ENCODE data around the gene MVD. TPM values are rescaled to one million over a fixed set of nuclear protein-coding genes. Genes with fewer than 3 reads are reported as not detected.

The MVD gene
- total RNA-seq, 1 donor from 2014 or later, result 22.9 TPM

DNA sequence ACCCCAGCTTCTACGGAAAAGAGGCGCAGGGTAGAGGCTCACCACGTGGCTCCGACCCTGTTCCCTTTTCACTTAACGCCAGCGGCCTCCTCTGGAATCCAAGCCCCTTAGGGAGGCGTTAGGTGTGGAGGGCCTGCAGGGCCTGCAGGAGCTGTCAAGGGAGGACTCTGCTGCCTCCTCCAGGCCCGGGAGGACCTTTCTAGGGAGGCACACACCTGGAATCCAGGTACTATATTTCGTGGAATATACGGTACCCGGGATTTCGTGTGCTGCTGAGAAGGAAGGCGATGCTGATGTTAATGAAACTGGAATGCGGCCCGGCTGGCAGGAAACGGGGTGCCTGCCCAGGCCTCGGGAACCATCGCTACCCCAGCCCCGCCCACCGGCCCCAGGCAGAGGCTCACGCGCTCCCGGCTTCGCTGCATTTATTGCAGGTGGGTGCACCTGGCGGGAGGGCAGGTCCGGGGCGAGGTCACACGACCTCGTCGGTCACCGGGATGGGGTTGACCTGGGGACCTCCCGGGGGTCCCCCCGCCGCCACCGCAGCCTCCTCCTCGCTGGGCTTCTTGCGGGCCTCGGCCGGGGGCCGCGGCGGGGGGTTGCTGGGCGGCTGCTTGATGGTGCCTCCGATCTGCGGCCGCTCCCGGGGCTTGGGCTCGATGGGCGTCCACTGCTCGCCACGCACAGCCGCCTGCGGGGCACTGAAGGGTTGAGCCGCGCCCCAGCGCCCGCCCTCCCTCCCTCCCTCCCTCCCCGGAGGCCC is 19.8 kb downstream of the MVD start:
- DNase-seq (ENCODE audit: low spot score), result no peak

DNA sequence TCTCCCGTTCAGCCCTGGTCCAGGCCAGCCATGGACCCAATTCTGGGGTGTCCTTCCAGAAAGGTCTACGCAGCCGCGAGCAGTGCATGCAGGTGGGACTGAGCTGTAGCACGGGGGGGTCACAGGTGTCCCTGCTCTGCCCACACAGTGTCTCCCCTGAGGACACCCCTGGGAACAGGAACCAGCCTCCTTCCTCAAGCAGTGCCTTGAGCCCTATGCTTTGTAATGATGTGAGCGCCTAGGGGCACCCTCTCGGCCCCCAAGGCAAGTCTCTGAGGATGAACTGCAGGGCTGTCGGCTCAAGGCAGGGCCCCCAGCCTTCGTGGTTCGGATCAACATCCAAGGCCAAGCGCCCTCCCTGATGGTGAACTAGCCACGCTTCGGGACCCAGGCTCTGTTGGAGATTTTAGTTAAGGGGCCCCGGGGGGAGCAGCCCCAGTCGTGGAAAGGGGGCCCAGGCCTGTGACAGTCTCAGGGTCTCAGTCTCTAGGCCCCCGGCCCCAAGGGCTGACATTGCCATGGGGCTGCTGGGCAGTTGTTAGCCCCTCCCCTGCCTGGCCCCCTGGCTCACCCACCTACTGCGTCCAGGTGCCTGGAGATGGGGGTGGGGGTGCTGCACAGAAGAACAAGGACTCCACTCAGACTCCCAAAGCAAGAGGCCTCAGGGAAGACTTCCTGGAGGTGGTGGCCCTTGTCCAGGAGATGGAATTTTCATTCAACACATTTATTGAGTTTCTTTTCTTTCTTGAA is 22.2 kb downstream of the MVD start:
- no peak for DNase-seq (ENCODE audit: low spot score)

DNA sequence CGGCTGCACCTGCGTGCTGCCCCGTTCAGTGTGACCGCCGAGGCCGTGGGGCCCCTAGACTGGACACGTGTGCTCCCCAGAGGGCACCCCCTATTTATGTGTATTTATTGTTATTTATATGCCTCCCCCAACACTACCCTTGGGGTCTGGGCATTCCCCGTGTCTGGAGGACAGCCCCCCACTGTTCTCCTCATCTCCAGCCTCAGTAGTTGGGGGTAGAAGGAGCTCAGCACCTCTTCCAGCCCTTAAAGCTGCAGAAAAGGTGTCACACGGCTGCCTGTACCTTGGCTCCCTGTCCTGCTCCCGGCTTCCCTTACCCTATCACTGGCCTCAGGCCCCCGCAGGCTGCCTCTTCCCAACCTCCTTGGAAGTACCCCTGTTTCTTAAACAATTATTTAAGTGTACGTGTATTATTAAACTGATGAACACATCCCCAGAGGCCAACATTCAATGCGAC is 22.8 kb downstream of the MVD start:
- no peak for DNase-seq (ENCODE audit: low spot score)

DNA sequence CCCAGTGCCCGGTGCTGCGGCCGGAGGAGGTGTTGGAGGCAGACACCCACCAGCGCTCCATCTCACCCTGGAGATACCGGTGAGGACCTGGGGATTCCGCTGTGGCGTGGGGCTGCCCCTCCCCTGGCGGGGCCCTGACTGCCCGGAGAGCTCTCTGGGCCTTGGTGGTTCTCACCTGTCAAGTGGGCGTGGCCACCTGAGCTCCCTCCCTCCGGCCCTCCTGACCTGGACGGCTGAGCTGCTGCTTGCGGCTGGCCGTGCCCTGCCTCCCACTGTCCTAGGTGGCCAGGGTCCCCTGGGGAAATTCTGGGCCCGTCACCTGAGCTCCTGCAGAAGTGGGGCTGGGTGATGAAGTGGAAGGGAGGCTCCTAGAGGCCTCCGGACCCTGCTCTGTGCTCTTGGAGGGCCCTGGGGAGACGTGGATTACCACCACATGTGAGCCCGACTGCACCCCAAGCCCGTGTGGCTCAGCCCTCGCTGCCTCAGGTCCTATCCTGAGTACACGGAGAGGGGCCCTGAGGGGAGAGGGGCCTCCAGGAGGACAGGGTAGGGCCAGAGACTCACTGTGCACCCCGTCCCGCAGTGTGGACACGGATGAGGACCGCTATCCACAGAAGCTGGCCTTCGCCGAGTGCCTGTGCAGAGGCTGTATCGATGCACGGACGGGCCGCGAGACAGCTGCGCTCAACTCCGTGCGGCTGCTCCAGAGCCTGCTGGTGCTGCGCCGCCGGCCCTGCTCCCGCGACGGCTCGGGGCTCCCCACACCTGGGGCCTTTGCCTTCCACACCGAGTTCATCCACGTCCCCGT is 23.5 kb downstream of the MVD start:
- DNase-seq (ENCODE audit: low spot score), result no peak

DNA sequence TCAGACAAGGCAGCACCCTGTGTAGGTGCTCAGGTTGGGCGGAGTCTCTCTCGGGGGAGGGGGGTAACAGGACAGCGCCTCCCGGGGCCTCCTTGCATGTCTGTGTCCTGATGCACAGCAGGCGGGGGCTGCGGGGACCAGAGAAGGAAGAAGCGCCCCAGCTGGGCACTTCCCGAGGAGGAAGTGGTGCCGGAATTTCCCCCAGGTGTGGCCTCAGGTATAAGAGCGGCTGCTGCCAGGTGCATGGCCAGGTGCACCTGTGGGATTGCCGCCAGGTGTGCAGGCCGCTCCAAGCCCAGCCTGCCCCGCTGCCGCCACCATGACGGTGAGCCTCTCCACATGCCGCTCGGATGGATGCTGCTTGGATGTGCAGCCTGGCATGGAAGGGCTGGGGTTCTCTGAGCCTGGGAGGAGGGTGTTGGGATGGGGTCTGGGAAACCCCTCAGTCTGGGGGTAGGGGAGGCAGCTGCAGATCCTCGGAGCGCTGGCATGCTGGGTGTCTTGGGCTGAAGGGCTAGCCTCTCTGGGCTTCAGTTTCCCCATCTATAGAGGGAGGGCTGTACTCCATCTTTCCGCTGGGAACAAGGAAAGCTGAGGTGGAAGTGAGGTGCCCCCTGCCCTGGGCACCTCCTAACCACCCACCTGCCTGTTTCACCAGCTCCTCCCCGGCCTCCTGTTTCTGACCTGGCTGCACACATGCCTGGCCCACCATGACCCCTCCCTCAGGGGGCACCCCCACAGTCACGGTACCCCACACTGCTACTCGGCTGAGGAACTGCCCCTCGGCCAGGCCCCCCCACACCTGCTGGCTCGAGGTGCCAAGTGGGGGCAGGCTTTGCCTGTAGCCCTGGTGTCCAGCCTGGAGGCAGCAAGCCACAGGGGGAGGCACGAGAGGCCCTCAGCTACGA is 24.3 kb downstream of the MVD start, which contains the start of gene IL17C:
Gene IL17C, plus strand, starts transcription at position 250 of the 908 bp plus-strand sequence. Its CDS starts 70 bp downstream, at position 320.
- DNase-seq (ENCODE audit: low spot score), result no peak

DNA sequence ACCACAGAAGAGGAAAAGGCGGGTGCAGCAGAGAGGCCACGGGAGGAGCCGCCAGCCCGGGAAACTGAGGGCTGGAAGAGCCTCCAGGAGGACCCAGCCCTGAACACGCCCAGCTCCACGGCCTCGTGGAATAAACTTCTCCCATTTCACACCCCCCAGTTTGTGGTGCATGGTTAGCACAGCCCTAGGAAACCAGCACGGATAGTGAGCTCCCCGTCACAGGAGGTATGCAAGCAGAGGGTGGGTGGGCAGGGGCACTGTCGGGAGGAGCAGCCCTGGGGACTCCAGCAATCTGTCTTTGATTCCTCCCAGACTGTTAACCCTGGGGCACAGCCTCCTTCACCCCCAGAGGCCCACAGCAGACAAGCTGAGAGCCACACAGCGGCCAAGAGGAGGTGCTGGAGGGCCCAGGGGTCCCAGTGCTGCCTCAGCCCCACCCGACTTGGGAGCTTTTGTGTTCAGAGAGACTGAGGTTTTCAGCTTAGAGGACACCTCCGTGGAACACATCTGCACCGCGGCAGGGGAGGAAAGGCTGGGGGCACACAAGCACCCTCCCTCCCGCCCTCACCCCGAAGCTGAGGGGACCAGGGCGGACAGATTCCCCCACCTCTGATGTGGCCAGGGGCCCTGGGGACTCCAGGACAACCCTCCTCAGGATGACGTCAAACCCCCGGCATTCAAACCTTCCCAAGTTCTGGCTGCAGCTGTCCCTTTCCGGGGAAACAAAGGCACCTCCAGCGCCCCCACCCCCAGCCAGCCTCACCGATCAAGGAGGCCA is 26.2 kb downstream of the MVD start:
- DNase-seq (ENCODE audit: low spot score), result no peak

DNA sequence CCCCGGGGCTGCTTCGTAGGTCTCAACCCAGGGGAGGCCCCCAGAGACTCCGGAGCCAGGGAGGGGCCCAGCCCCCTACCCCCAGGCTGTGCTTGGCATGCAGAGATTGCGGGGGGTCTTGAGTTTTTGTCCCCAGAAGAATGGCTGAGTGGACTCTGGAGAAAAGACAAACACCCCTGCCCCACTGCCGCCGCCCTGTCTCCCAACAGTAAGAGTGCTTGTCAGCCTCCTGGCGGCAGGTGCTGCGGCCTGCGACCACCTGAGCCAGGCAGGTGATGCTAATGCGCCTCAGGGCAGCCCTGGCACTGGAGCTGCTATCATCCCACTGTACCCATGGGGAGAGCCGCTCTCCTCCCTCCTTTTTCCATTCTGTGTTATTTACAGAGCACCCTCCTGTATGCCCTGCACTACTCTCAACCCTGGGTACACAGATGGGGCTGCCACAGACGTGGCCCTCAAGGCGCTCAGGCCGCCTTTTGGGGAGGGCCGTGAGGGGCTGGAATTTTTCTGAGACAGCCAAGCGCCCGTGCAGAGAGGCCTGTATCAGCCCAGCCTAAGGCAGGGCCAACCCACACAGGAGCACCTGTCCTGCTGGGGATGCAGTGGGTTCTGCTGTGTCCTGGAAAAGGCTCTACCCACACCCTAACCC is 27.1 kb downstream of the MVD start:
- DNase-seq (ENCODE audit: low spot score), result no peak

DNA sequence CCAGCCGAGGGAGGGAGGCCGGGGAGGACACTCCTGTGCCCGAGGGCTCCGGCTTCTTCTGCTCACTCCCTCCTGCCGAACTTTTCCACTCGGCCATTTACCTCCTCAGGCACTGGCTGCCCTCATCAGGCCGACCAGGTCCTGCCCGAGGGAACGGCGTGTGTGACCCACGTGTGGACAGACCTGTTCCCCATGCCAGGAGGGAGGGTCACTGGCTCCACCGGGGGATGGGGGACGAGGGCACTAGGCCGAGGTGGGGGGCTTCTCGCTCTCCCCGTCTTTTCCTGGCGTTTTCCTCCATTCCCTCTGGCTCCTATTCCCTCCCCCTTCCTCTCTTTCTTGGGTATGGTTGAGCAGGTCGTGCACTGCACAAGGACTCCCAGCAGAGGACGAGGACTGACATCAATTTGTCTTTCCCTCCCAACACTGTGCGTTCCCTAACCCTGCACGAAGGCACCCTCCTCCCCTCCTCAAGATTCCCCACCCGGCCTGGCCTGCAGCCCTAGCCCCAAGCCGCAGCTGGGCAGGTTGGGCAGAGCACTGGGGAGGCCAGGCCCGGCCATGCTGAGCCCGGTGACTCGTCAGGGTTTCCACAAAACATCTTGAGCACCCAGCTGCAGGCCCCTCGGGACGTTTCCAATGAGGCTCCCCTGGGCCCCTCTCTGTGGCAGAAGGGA is 27.8 kb downstream of the MVD start:
- no peak for DNase-seq (ENCODE audit: low spot score)

DNA sequence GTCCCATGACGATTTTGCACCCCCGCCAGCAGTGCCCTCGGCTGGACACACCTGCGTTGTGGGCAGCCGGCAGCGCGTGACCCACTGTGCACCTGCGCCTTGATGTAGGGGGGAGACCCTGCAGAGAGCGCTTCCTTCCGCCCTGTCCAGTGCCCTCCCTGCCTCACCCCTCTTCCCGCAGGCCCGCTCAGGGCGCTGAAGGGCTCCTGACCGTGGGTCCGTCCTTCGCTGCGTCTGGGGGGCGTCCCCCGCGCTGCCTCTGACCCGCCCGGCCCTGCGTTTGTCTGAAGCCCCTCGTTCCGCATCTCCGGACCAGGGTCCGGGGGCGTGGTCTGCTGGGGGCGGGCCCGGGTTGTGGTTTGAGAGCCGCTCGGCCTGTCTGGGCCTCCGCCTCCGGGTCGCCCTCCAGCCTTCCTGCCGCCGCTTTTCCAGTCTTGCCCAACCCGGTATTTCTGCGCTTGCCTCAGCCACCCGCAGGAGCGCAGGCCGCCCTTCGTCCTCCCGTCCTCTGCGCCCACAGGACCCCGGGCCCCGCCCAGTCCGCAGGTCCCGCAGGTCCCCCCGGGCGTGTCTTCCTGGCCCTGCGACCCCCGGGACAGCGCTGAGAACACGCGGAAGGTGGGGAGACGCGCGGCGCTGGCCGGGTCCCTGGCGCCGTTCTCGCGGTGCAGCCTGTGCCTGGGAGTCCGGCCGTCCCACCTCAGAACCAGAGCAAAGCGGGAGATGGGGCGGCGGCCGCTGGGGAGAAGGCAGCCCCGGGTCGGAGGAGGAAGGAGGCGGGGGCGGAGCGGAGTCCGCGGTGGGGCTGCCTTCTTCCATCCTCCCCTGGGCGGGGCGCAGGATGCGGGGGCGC is 28.5 kb downstream of the MVD start:
- no peak for DNase-seq (ENCODE audit: low spot score)

DNA sequence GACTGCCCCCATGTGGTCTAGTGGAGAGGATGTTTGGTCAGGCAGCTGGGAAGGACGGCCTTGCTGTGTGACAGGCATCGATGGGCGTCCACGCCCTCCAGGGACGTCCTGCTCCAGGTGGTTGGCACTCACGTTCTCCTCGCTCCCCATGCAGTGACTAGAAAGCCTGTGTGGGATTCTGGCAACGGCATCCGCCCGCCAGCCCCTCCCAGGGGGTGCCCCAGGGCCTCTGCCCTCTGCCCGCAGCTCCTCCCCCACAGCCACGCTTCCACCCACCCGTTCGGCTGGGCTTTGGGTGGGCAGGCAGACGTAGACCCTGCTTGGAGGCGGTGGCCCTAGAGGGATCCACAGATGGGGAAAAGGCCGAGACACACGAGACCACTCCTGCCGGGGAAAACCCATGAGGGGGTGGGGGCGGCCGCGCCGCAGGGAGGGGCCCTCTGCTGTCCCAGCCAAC is 29.2 kb downstream of the MVD start:
- DNase-seq (ENCODE audit: low spot score), result no peak

DNA sequence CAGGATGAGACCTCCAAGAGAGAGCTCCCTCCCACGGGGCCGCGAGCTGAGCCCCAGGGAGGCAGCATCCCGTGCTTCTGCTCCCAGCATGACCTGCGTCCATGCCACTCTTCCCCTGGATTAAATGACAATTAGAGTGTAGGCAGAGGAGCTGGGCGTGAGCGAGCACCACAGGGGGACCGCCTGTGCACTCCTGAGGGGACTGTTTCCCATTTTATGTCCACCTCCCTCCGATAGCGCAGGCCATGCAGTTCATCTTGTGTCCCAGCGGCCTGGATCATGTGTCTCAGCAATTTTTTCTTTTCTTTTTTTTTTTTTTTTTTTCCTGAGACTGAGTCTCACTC is 30.3 kb downstream of the MVD start:
- no peak for DNase-seq (ENCODE audit: low spot score)

DNA sequence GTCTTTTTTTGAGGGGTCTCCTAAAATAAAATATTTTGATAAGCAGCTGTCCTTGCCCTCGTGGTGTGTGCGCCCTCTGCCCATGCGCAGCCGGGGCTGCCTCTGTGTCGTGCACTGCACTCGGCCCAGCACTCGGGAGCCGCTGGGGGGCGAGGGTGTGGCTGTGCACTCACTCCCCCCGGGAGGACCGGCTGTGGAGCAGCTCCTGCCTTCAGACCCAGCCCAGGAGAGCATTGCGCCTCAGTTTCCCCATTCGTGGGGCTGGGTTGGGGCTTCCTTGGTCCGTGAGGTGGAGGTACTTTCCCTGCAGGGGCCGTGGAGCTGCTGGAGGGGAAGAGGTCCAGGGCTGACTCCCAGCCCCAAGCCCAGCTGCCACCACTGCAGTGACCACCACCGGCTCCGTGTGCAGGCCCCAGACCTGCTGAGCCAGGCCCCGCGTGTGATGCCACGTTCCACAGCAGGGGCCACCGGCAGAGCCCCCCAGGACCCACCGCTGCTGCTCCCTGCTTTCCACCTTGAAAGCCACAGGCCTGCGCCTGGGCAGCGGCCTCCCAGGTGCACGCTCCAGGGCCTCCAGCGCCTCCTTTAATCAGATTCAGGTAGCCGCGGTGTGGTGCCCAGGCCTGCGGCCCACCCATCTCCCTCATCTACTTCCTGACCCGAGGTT is 30.8 kb downstream of the MVD start:
- DNase-seq (ENCODE audit: low spot score), result no peak

DNA sequence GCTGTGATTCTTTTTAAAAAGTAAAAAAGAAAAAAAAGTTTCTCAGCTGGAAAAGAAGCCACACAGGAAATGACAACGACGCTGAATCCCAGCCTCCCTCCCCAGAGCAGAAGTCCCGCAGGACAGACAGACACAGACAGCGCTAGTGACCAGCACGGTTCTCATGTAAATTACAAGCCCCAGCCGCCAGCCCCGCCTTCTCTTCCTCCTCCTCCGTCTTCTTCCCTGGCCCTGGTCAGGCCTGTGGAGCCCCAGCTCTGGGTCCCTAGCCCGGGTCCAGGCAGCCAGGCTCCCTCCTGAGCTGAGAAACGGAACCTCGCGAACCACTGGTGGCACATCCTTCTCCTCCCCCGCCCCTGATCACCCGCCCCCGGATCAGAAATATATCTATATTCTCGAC is 31.5 kb downstream of the MVD start:
- DNase-seq (ENCODE audit: low spot score), result no peak

DNA sequence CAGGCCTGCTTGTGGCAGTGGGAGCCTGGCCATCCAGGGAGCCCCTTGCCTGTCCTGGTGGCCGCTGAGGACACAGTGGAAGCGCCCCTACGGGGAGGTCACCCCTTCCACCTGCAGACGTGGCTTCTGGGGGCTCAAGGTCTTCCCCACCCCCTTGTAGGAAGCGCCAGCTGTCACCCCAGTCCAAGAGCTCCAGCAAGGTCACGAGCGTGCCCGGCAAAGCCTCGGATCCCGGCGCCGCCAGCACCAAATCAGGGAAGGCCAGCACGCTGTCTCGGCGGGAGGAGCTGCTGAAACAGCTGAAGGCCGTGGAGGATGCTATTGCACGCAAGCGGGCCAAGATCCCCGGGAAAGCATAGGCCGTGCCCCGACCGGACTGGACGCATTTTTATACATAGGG is 31.9 kb downstream of the MVD start:
- DNase-seq (ENCODE audit: low spot score), result no peak

DNA sequence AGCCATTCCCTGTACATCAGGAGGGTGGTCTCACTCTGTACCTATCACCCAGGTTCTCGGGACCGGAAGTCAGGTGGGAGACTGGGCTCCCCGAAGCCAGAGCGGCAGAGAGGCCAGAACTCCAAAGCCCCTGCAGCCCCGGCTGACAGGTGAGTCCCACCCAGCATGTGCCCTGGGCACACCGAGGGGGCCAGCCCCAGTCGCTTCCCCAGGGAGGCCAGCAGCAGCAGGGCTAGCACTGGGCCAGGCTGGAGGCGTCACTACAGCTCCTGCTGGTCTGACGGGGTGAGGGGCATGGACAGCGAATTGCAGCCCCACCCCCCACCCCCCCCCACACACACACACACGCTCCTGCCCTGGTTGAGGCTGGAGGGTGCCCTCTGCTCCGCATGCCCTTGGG is 32.5 kb downstream of the MVD start:
- DNase-seq (ENCODE audit: low spot score), result no peak

DNA sequence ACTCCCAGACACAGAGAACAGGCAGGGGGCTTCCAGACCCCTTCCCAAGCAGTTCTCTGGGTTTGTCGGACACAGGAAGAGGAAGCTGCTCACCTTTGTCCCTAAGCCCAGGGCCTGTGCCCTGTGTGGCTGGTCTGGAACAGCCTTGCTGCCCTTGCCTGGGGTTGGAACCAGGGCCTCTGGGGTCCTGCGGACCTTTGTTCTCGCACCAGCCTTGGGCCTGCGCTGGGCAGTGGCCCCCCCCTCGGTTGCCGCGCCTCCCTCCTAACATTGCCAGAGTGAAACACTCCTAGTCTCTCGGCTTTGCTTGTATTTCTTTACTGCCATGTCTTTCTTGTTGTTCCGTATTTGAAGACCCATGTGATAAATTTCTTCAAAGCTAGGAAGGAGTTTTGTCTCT is 33.1 kb downstream of the MVD start:
- DNase-seq (ENCODE audit: low spot score), result no peak

DNA sequence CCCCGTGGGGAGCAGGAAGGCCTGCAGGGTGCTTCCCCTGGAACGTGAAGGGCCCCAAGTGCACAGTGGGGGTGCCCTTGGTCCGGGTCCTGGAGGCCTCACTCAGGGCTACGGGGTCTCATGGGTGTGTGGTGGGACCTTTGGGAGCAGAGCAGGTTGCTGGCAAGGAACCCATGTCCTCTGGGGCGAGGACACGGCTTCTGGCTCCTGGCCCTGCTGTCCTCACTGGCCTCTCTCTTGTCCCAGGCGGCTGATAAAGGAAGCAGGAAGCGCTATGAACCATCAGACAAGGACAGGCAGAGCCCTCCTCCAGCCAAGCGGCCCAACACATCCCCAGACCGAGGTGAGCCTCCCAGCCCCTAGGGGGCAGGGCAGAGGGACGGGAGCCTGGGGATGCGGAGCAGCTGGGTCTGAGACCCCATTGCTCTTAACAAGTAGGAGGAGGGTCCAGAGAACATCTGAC is 34.3 kb downstream of the MVD start:
- no peak for DNase-seq (ENCODE audit: low spot score)
